ENCODE results near the gene FCHO2.

FCHO2 gene

GRCh38 chr5:73027361-73027760, 71.5 kb downstream of the FCHO2 start:
- Histone ChIP-seq H3K36me3 (ENCODE audit: control insufficient read depth in 5 of 5, insufficient read depth in 5 of 5, low read length in 5 of 5) (peaks cover 3 to 14% (median 7%) of the 10 kb centered on the region in 5 donors), H3K4me1 (ENCODE audit: control insufficient read depth in 5 of 5, insufficient read depth in 5 of 5, low read length in 5 of 5) (peaks cover 0 to 6% (median 1%) of the 10 kb centered on the region in 5 donors), H3K9ac (ENCODE audit: low read length in 5 of 5) (no peak overlapping the region), H3K9me3 (ENCODE audit: control insufficient read depth in 5 of 5, low read length in 5 of 5) (no peaks in the 10 kb centered on the region), H3K4me3 (ENCODE audit: low read depth in 1 of 5, low read length in 5 of 5) (no peak overlapping the region), H3K27me3 (ENCODE audit: control insufficient read depth in 5 of 5, insufficient read depth in 4 of 5, low read length in 5 of 5) (no peaks in the 10 kb centered on the region), H3K27ac (ENCODE audit: low read depth, low read length) (no peak overlapping the region)

- Histone ChIP-seq H3K4me3 (ENCODE audit: low read depth in 1 of 5, low read length in 5 of 5) (no peak overlapping the region), H3K27me3 (ENCODE audit: control insufficient read depth in 5 of 5, insufficient read depth in 4 of 5, low read length in 5 of 5) (no peaks in the 10 kb centered on the region), H3K9ac (ENCODE audit: low read length in 5 of 5) (no peak overlapping the region), H3K27ac (ENCODE audit: low read depth, low read length) (no peak overlapping the region), H3K4me1 (ENCODE audit: control insufficient read depth in 5 of 5, insufficient read depth in 5 of 5, low read length in 5 of 5) (peaks cover 0 to 2% (median 0%) of the 10 kb centered on the region in 5 donors), H3K36me3 (ENCODE audit: control insufficient read depth in 5 of 5, insufficient read depth in 5 of 5, low read length in 5 of 5) (peaks cover 3 to 14% (median 7%) of the 10 kb centered on the region in 5 donors), H3K9me3 (ENCODE audit: control insufficient read depth in 5 of 5, low read length in 5 of 5) (no peaks in the 10 kb centered on the region)
Measured at GRCh38 chr5:73027816-73028215, 72.0 kb downstream of the FCHO2 start.

DNA sequence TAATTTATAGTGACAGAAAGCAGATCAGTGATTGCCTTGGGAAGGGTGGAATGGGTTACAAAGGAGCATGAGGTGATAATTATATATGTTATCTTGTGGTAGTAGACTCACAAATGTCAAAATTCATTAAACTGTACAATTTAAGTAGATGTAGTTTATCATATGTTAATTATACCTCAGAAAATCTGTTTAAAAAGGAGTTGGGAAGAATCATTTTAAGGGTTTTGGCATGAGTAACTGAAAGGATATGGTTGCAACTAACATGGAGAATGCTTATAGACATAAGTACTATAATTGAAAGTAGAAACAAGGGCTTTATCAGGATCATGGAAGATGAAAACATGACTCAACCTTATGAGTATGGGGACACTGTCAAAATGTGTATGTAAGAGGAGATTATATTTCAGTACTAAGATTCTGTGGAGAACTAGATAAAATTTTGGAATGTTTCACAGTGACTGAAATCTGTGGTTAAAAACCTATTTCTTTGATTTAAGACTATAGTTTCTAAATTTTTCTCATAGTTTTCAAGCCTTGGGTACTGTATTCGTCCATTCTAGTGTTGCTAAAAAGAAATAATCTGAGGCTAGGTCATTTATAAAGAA, 73.3 kb downstream of the FCHO2 start:
- H3K4me3 ChIP-seq (ENCODE audit: low read depth in 1 of 5, low read length in 5 of 5): no peak overlapping the region
- no peaks in the 10 kb centered on the region for H3K4me1 ChIP-seq (ENCODE audit: control insufficient read depth in 5 of 5, insufficient read depth in 5 of 5, low read length in 5 of 5)
- no peaks in the 10 kb centered on the region for H3K27me3 ChIP-seq (ENCODE audit: control insufficient read depth in 5 of 5, insufficient read depth in 4 of 5, low read length in 5 of 5)
- no peak overlapping the region for H3K9ac ChIP-seq (ENCODE audit: low read length in 5 of 5)
- no peak overlapping the region for H3K27ac ChIP-seq (ENCODE audit: low read depth, low read length)
- no peaks in the 10 kb centered on the region for H3K9me3 ChIP-seq (ENCODE audit: control insufficient read depth in 5 of 5, low read length in 5 of 5)
- H3K36me3 ChIP-seq (ENCODE audit: control insufficient read depth in 5 of 5, insufficient read depth in 5 of 5, low read length in 5 of 5): peaks cover 4 to 14% (median 8%) of the 10 kb centered on the region in 5 donors

DNA sequence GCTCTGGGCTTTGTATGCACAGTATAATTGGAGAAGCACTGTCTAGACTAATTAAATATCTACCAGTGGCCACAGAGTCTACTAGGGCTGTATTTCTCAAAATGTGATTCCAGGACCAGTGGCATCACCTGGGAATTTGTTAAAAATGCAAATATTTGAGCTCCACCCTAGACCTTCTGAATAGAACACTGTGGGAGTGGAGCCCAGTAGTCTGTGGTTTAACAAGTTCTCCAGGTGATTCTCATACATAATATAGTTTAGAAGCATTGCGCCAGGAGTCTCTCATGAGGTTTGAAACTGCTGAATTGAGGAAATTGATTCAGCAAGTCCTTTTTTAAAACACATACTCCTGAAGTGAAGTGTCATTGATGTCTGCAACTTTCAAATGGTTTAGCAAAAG, 74.7 kb downstream of the FCHO2 start:
- Histone ChIP-seq H3K9ac (ENCODE audit: low read length in 5 of 5) (no peak overlapping the region), H3K4me1 (ENCODE audit: control insufficient read depth in 5 of 5, insufficient read depth in 5 of 5, low read length in 5 of 5) (no peaks in the 10 kb centered on the region), H3K36me3 (ENCODE audit: control insufficient read depth in 5 of 5, insufficient read depth in 5 of 5, low read length in 5 of 5) (peaks cover 8 to 18% (median 13%) of the 10 kb centered on the region in 5 donors), H3K4me3 (ENCODE audit: low read depth in 1 of 5, low read length in 5 of 5) (no peak overlapping the region), H3K27me3 (ENCODE audit: control insufficient read depth in 5 of 5, insufficient read depth in 4 of 5, low read length in 5 of 5) (no peaks in the 10 kb centered on the region), H3K27ac (ENCODE audit: low read depth, low read length) (no peak overlapping the region), H3K9me3 (ENCODE audit: control insufficient read depth in 5 of 5, low read length in 5 of 5) (no peaks in the 10 kb centered on the region)

GRCh38 chr5:73030995-73031394, 75.2 kb downstream of the FCHO2 start:
- H3K27ac ChIP-seq (ENCODE audit: low read depth, low read length): no peak overlapping the region
- H3K4me3 ChIP-seq (ENCODE audit: low read depth in 1 of 5, low read length in 5 of 5): no peak overlapping the region
- no peaks in the 10 kb centered on the region for H3K9me3 ChIP-seq (ENCODE audit: control insufficient read depth in 5 of 5, low read length in 5 of 5)
- H3K4me1 ChIP-seq (ENCODE audit: control insufficient read depth in 5 of 5, insufficient read depth in 5 of 5, low read length in 5 of 5): no peaks in the 10 kb centered on the region
- H3K36me3 ChIP-seq (ENCODE audit: control insufficient read depth in 5 of 5, insufficient read depth in 5 of 5, low read length in 5 of 5): peaks cover 10 to 18% (median 13%) of the 10 kb centered on the region in 5 donors
- H3K27me3 ChIP-seq (ENCODE audit: control insufficient read depth in 5 of 5, insufficient read depth in 4 of 5, low read length in 5 of 5): no peaks in the 10 kb centered on the region
- H3K9ac ChIP-seq (ENCODE audit: low read length in 5 of 5): no peak overlapping the region

DNA sequence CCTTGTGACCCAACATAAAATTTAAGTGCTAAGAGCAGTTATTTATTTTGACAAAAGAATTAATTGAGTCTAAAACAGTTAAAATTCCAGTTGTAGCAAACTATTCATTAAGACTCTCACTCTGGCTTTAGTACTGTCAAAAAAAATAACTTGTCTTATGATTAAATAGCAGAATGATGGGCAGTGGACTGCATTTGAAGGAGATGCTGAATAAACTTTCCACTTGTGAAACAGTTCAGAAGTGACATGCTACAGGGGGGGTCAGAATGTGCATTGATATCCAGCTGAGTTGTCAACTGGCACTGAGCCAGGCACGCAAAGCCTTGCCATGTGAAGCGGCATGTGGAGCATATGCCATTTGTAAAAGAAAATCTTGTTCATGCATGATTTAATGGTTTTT, 76.0 kb downstream of the FCHO2 start:
- Histone ChIP-seq H3K27ac (ENCODE audit: low read depth, low read length) (no peak overlapping the region), H3K9ac (ENCODE audit: low read length in 5 of 5) (no peak overlapping the region), H3K4me3 (ENCODE audit: low read depth in 1 of 5, low read length in 5 of 5) (no peak overlapping the region), H3K27me3 (ENCODE audit: control insufficient read depth in 5 of 5, insufficient read depth in 4 of 5, low read length in 5 of 5) (no peaks in the 10 kb centered on the region), H3K9me3 (ENCODE audit: control insufficient read depth in 5 of 5, low read length in 5 of 5) (no peaks in the 10 kb centered on the region), H3K36me3 (ENCODE audit: control insufficient read depth in 5 of 5, insufficient read depth in 5 of 5, low read length in 5 of 5) (peaks cover 6 to 15% (median 12%) of the 10 kb centered on the region in 5 donors), H3K4me1 (ENCODE audit: control insufficient read depth in 5 of 5, insufficient read depth in 5 of 5, low read length in 5 of 5) (no peaks in the 10 kb centered on the region)

DNA sequence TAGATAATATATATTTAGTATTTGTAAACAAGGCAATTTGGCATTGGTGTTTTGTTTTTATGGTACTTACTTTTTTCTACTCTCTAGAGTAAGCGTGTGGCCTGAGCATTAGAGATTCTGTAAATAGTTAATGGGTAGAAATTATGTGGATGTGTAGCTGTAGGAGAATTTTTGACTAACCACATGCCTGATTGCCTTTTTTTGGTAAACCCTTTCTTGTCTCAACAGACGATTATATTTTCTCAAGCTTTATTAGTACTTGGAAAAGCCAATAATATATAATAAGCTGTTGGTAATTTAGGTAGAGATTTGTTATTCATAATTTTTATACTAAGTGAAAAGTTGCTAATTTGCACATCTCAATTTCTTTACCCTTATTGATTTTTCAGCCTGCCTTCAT, 76.8 kb downstream of the FCHO2 start:
- H3K4me3 ChIP-seq (ENCODE audit: low read depth in 1 of 5, low read length in 5 of 5): no peak overlapping the region
- H3K36me3 ChIP-seq (ENCODE audit: control insufficient read depth in 5 of 5, insufficient read depth in 5 of 5, low read length in 5 of 5): peaks cover 6 to 18% (median 17%) of the 10 kb centered on the region in 5 donors
- no peaks in the 10 kb centered on the region for H3K9me3 ChIP-seq (ENCODE audit: control insufficient read depth in 5 of 5, low read length in 5 of 5)
- H3K27ac ChIP-seq (ENCODE audit: low read depth, low read length): no peak overlapping the region
- H3K27me3 ChIP-seq (ENCODE audit: control insufficient read depth in 5 of 5, insufficient read depth in 4 of 5, low read length in 5 of 5): no peaks in the 10 kb centered on the region
- H3K9ac ChIP-seq (ENCODE audit: low read length in 5 of 5): no peak overlapping the region
- H3K4me1 ChIP-seq (ENCODE audit: control insufficient read depth in 5 of 5, insufficient read depth in 5 of 5, low read length in 5 of 5): no peaks in the 10 kb centered on the region

GRCh38 chr5:73037545-73037944, 81.7 kb downstream of the FCHO2 start:
- H3K36me3 ChIP-seq (ENCODE audit: control insufficient read depth in 5 of 5, insufficient read depth in 5 of 5, low read length in 5 of 5): peaks cover 6 to 27% (median 19%) of the 10 kb centered on the region in 5 donors
- H3K4me3 ChIP-seq (ENCODE audit: low read depth in 1 of 5, low read length in 5 of 5): no peak overlapping the region
- no peaks in the 10 kb centered on the region for H3K4me1 ChIP-seq (ENCODE audit: control insufficient read depth in 5 of 5, insufficient read depth in 5 of 5, low read length in 5 of 5)
- H3K27me3 ChIP-seq (ENCODE audit: control insufficient read depth in 5 of 5, insufficient read depth in 4 of 5, low read length in 5 of 5): no peaks in the 10 kb centered on the region
- no peaks in the 10 kb centered on the region for H3K9me3 ChIP-seq (ENCODE audit: control insufficient read depth in 5 of 5, low read length in 5 of 5)
- H3K27ac ChIP-seq (ENCODE audit: low read depth, low read length): no peak overlapping the region
- no peak overlapping the region for H3K9ac ChIP-seq (ENCODE audit: low read length in 5 of 5)

- Histone ChIP-seq H3K4me1 (ENCODE audit: control insufficient read depth in 5 of 5, insufficient read depth in 5 of 5, low read length in 5 of 5) (no peaks in the 10 kb centered on the region), H3K36me3 (ENCODE audit: control insufficient read depth in 5 of 5, insufficient read depth in 5 of 5, low read length in 5 of 5) (peaks cover 6 to 26% (median 19%) of the 10 kb centered on the region in 5 donors), H3K27ac (ENCODE audit: low read depth, low read length) (no peak overlapping the region)
Measured at GRCh38 chr5:73039082-73039481, 83.2 kb downstream of the FCHO2 start.

GRCh38 chr5:73042993-73043392, 87.2 kb downstream of the FCHO2 start:
- Histone ChIP-seq H3K27me3 (ENCODE audit: control insufficient read depth in 5 of 5, insufficient read depth in 4 of 5, low read length in 5 of 5) (no peaks in the 10 kb centered on the region), H3K36me3 (ENCODE audit: control insufficient read depth in 5 of 5, insufficient read depth in 5 of 5, low read length in 5 of 5) (peaks cover 0 to 22% (median 4%) of the 10 kb centered on the region in 5 donors), H3K9me3 (ENCODE audit: control insufficient read depth in 5 of 5, low read length in 5 of 5) (peaks cover 0 to 12% (median 4%) of the 10 kb centered on the region in 5 donors), H3K9ac (ENCODE audit: low read length in 5 of 5) (no peak overlapping the region), H3K4me1 (ENCODE audit: control insufficient read depth in 5 of 5, insufficient read depth in 5 of 5, low read length in 5 of 5) (no peaks in the 10 kb centered on the region), H3K27ac (ENCODE audit: low read depth, low read length) (no peak overlapping the region), H3K4me3 (ENCODE audit: low read depth in 1 of 5, low read length in 5 of 5) (no peak overlapping the region)

More at GRCh38 chr5:73039082-73039481, 83.2 kb downstream of the FCHO2 start:
- Histone ChIP-seq H3K9me3 (ENCODE audit: control insufficient read depth in 5 of 5, low read length in 5 of 5) (peaks cover 0 to 3% (median 0%) of the 10 kb centered on the region in 5 donors), H3K4me3 (ENCODE audit: low read depth in 1 of 5, low read length in 5 of 5) (no peak overlapping the region), H3K27me3 (ENCODE audit: control insufficient read depth in 5 of 5, insufficient read depth in 4 of 5, low read length in 5 of 5) (no peaks in the 10 kb centered on the region), H3K9ac (ENCODE audit: low read length in 5 of 5) (no peak overlapping the region)

Measured in subcutaneous abdominal adipose tissue (tissue), 5 donors.